Prostate gland (tissue), 2 donors: Measurements from ENCODE around the gene IGSF9.

Experiments
- POLR2A ChIP-seq: fragments of 450-650 bp; IDR thresholded peaks from one replicate; pipeline ENCODE4 v1.6.1; 2016; ENCODE audit warnings: antibody characterized with exemption, mild to moderate bottlenecking
- POLR2AphosphoS5 ChIP-seq: sonication (generic); formaldehyde crosslinking; IDR thresholded peaks from one replicate; pipeline ENCODE4 v1.6.1; 2017; ENCODE audit warnings: antibody characterized with exemption
- TF ChIP-seq, protein P1 (sequence below), 4 experiments: fragments of 200-600 bp in 2 of 4; fragments of 450-650 bp in 2 of 4; sonication (generic) in 2 of 4; IDR thresholded peaks; 1 replicate in 3 of 4; 2 replicates in 1 of 4; pipeline ENCODE4 v1.5.1; 2016 to 2019; ENCODE audit warnings: antibody characterized with exemption in 4 of 4, mild to moderate bottlenecking in 2 of 4, moderate library complexity in 2 of 4

DNA sequence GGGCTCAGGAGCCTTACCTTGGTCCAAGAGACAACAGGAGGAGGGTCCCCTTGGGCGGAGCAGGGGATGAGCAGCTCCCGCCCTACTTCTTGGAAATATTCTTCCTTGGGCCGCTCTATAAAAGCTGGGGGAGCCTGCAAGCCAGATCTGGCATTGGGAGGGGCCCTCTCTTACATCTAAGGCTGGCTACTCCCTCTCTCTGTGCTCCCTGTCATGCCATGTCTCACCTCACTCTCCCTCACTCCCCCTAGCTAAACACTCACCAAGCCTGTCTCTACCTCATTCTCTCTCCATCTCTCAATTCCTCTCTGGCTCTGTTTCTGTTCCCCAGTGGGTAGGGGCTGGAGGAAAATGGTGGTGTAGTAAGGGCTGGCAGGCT lies 13.6 kb downstream of the IGSF9 start:
- TF ChIP-seq, protein P1, sequence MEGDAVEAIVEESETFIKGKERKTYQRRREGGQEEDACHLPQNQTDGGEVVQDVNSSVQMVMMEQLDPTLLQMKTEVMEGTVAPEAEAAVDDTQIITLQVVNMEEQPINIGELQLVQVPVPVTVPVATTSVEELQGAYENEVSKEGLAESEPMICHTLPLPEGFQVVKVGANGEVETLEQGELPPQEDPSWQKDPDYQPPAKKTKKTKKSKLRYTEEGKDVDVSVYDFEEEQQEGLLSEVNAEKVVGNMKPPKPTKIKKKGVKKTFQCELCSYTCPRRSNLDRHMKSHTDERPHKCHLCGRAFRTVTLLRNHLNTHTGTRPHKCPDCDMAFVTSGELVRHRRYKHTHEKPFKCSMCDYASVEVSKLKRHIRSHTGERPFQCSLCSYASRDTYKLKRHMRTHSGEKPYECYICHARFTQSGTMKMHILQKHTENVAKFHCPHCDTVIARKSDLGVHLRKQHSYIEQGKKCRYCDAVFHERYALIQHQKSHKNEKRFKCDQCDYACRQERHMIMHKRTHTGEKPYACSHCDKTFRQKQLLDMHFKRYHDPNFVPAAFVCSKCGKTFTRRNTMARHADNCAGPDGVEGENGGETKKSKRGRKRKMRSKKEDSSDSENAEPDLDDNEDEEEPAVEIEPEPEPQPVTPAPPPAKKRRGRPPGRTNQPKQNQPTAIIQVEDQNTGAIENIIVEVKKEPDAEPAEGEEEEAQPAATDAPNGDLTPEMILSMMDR (IDR thresholded peaks at IDR 0.05), result no peak
- TF ChIP-seq POLR2AphosphoS5 (no peak), POLR2A (no peak)
